SH-SY5Y (cell line): ENCODE data around the gene EFNA2.

ENCODE experiments used
- GATA2 ChIP-seq: IDR thresholded peaks from 2 replicates; pipeline ENCODE4 v1.6.1; 2011; ENCODE audit warnings: mild to moderate bottlenecking, low read depth, low read length
- GATA3 ChIP-seq: IDR thresholded peaks from 2 replicates; pipeline ENCODE4 v1.6.1; 2011; ENCODE audit warnings: low read depth, mild to moderate bottlenecking, low read length, moderate library complexity

DNA sequence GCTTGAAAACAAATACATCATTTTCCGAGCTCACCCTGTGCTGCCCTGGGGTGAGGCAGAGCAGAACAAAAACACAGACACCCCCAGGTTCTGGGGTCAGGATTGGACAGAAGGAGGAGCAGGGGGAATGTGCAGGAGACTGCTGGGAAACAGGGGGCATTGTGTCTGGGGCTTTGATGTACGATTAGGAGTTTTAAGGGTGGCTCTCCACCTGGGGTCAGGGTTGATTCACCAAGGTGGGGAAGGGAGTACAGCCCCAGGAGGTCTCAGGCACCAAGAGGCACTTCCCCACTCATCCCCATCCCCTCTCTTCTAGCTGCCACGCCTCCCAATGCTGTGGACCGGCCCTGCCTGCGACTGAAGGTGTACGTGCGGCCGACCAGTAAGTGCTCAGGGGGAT is 12.6 kb downstream of the EFNA2 start:
- TF ChIP-seq GATA3 (no peak), GATA2 (no peak)
